Daoy (cell line): Measurements from ENCODE around the gene TYMS. TPM values are rescaled to one million over a fixed set of nuclear protein-coding genes. Genes with fewer than 3 reads are reported as not detected.

Experiments used
- DNase-seq: peaks from one replicate; pipeline ENCODE4 v3.0.0-alpha.2; 2015; ENCODE audit warnings: low read depth
- total RNA-seq: library from RNA; depleted of rRNA; stranded (reverse); fragments of >200 nt; shearing (Covaris generic); gene quantifications from 2 replicates; pipeline ENCODE4 v1.2.3, GENCODE V29; 2014

Gene TYMS
- total RNA-seq, 1 experiment from 2014 or later: 20.9 TPM

GRCh38 chr18:644395-645004, 13.0 kb upstream of the TYMS start:
- DNase-seq: no peak

- no peak for DNase-seq
Measured at GRCh38 chr18:647304-647703, 10.1 kb upstream of the TYMS start.

GRCh38 chr18:649341-649740, 8.1 kb upstream of the TYMS start:
- no peak for DNase-seq

- no peak for DNase-seq
Measured at GRCh38 chr18:650428-650858, 7.0 kb upstream of the TYMS start.

GRCh38 chr18:652131-652530, 5.3 kb upstream of the TYMS start:
- no peak for DNase-seq

GRCh38 chr18:653512-653911, 3.9 kb upstream of the TYMS start:
- DNase-seq: no peak

- DNase-seq: no peak
Measured at GRCh38 chr18:654601-655000, 2.9 kb upstream of the TYMS start.

GRCh38 chr18:655445-655844, 2.0 kb upstream of the TYMS start:
- DNase-seq: no peak

GRCh38 chr18:658001-658946, 821 bp downstream of the TYMS start:
- DNase-seq: peak; percentile 86

GRCh38 chr18:658947-659533, 1.6 kb downstream of the TYMS start:
- no peak for DNase-seq

- no peak for DNase-seq
Measured at GRCh38 chr18:659597-659996, 2.1 kb downstream of the TYMS start.

- no peak for DNase-seq
Measured at GRCh38 chr18:662197-662596, 4.7 kb downstream of the TYMS start.

GRCh38 chr18:666177-666576, 8.7 kb downstream of the TYMS start:
- DNase-seq: no peak

- no peak for DNase-seq
Measured at GRCh38 chr18:666628-667027, 9.2 kb downstream of the TYMS start.

GRCh38 chr18:668260-668659, 10.8 kb downstream of the TYMS start:
- no peak for DNase-seq

GRCh38 chr18:669077-669476, 11.6 kb downstream of the TYMS start:
- DNase-seq: no peak

GRCh38 chr18:670522-670921, 13.1 kb downstream of the TYMS start:
- DNase-seq: no peak

- DNase-seq: no peak
Measured at GRCh38 chr18:671405-671804, 14.0 kb downstream of the TYMS start.

GRCh38 chr18:673317-673716, 15.9 kb downstream of the TYMS start:
- DNase-seq: no peak

- no peak for DNase-seq
Measured at GRCh38 chr18:673769-674168, 16.3 kb downstream of the TYMS start.

GRCh38 chr18:675307-675706, 17.9 kb downstream of the TYMS start:
- DNase-seq: no peak

- no peak for DNase-seq
Measured at GRCh38 chr18:676069-676468, 18.6 kb downstream of the TYMS start.

GRCh38 chr18:676736-677135, 19.3 kb downstream of the TYMS start:
- DNase-seq: no peak
